ENCODE data around the gene CFAP43.
"Not testable (repeated sequence)": the region's sequence is repeated elsewhere in the genome, so short reads cannot be mapped to it uniquely, and the experiment has no call there.

Gene CFAP43

DNA sequence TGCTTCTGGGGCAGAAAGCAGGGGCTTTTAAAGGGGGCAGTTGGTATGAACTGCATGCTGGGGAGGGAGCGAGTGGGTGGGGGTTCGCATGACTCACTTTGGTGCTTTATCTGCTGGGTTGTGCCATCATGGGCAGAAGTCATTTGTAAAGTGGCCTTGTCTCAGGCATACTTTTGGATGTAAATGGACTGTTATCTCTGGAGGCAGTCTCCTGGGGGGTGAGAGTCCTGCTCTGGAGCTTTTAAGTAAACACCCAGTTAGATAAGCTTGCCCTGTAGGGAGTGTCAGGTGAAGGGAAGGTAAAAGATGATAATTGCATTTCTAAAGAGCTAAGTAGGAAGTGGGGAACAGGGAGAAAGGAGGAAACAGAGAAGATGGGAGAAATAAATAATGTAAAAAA lies 20.9 kb upstream of the CFAP43 start:
- H3K4me3 ChIP-seq = no peak overlapping the region
- DNase-seq (ENCODE audit: low read depth, low spot score) = no peak
- H3K27ac ChIP-seq = no peak overlapping the region
- TF ChIP-seq EZH2 (IDR thresholded peaks at IDR 0.05) (no peak), FOXP2 (optimal IDR thresholded peaks at IDR 0.05; ENCODE audit: control extremely low read depth, extremely low read length, insufficient read depth) (no peak), POLR2AphosphoS5 (IDR thresholded peaks at IDR 0.05; ENCODE audit: borderline replicate concordance, low read depth, low read length) (no peak)
- peaks cover 7% of the 10 kb centered on the region; the same call in 1 of the 2 replicates for H3K36me3 ChIP-seq (ENCODE audit: insufficient read depth, low read length)
- no peaks in the 10 kb centered on the region for H3K9me3 ChIP-seq (ENCODE audit: low read depth, low read length)
- no peak overlapping the region for H3K9ac ChIP-seq (ENCODE audit: insufficient read length)

DNA sequence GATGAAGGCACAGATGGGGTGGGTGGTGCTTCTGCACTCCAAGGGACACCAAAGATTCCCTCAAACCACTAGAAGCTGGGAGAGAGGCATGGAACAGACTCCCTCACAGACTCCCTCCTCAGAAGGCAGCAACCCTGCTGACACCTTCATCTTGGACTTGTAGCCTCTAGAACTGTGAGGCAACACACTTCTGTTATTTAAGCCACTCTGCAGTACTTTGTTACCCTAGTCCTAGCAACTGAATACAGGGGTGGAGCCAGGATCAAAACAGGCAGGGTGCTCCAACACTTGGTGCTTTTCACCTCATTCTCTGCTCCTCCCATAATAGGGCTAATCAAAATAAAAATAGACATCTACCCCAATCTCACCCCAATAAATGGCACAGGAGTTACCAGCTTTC lies 20.2 kb upstream of the CFAP43 start:
- H3K9ac ChIP-seq (ENCODE audit: insufficient read length) = no peak overlapping the region
- H3K4me3 ChIP-seq = no peak overlapping the region
- DNase-seq (ENCODE audit: low read depth, low spot score) = no peak
- no peaks in the 10 kb centered on the region for H3K9me3 ChIP-seq (ENCODE audit: low read depth, low read length)
- TF ChIP-seq FOXP2 (optimal IDR thresholded peaks at IDR 0.05; ENCODE audit: control extremely low read depth, extremely low read length, insufficient read depth) = no peak
- TF ChIP-seq EZH2 (IDR thresholded peaks at IDR 0.05) = no peak
- TF ChIP-seq POLR2AphosphoS5 (IDR thresholded peaks at IDR 0.05; ENCODE audit: borderline replicate concordance, low read depth, low read length) = no peak
- no peak overlapping the region for H3K27ac ChIP-seq
- H3K36me3 ChIP-seq (ENCODE audit: insufficient read depth, low read length) = peaks cover 1% of the 10 kb centered on the region; the same call in 1 of the 2 replicates

GRCh38 chr10:104251443-104251842 lies 19.3 kb upstream of the CFAP43 start:
- Histone ChIP-seq H3K4me3 (no peak overlapping the region), H3K9ac (ENCODE audit: insufficient read length) (no peak overlapping the region), H3K27ac (no peak overlapping the region), H3K36me3 (ENCODE audit: insufficient read depth, low read length) (no peaks in the 10 kb centered on the region), H3K9me3 (ENCODE audit: low read depth, low read length) (no peaks in the 10 kb centered on the region)
- TF ChIP-seq EZH2 (IDR thresholded peaks at IDR 0.05) (no peak), FOXP2 (optimal IDR thresholded peaks at IDR 0.05; ENCODE audit: control extremely low read depth, extremely low read length, insufficient read depth) (no peak), POLR2AphosphoS5 (IDR thresholded peaks at IDR 0.05; ENCODE audit: borderline replicate concordance, low read depth, low read length) (no peak)
- DNase-seq (ENCODE audit: low read depth, low spot score) = no peak

DNA sequence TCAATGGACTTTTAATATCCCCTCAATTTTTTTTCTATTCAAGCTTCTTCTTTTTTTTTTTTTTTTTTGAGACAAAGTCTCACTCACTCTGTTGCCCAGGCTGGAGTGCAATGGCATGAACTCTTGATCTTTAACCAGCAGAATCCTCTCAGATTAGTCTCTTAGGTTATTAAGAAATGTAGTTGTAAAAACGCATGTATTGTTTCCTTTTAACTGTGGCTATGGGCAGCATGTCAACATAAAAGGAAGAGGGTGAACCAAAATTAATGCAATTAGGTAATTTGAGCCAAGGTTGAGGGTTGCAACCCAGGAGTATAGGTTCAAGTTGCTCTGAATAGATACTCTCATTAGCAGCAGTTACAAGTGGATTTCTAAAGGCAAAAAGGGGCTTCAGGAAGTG lies 18.2 kb upstream of the CFAP43 start:
- Histone ChIP-seq H3K9ac (ENCODE audit: insufficient read length) (no peak overlapping the region), H3K36me3 (ENCODE audit: insufficient read depth, low read length) (no peaks in the 10 kb centered on the region), H3K27ac (no peak overlapping the region), H3K9me3 (ENCODE audit: low read depth, low read length) (no peaks in the 10 kb centered on the region), H3K4me3 (no peak overlapping the region)
- DNase-seq (ENCODE audit: low read depth, low spot score) = no peak
- TF ChIP-seq POLR2AphosphoS5 (IDR thresholded peaks at IDR 0.05; ENCODE audit: borderline replicate concordance, low read depth, low read length) (no peak), FOXP2 (optimal IDR thresholded peaks at IDR 0.05; ENCODE audit: control extremely low read depth, extremely low read length, insufficient read depth) (no peak), EZH2 (IDR thresholded peaks at IDR 0.05) (no peak)

DNA sequence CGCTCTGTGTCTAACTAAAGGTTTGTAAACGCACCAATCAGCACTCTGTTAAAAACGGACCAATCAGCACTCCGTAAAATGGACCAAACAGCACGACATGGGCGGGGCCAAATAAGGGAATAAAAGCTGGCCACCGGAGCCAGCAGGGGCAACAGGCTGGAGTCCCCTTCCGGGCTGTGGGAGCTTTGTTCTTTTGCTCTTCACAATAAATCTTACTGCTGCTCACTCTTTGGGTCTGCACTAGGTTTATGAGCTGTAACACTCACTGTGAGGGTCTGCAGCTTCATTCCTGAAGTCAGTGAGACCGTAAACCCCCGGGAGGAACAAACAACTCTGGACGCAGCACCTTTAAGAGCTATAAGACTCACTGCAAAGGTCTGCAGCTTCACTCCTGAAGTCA lies 16.8 kb upstream of the CFAP43 start:
- not testable (repeated sequence) for H3K9me3 ChIP-seq (ENCODE audit: low read depth, low read length); DNase-seq (ENCODE audit: low read depth, low spot score); H3K36me3 ChIP-seq (ENCODE audit: insufficient read depth, low read length); H3K4me3 ChIP-seq; H3K27ac ChIP-seq; H3K9ac ChIP-seq (ENCODE audit: insufficient read length)

DNA sequence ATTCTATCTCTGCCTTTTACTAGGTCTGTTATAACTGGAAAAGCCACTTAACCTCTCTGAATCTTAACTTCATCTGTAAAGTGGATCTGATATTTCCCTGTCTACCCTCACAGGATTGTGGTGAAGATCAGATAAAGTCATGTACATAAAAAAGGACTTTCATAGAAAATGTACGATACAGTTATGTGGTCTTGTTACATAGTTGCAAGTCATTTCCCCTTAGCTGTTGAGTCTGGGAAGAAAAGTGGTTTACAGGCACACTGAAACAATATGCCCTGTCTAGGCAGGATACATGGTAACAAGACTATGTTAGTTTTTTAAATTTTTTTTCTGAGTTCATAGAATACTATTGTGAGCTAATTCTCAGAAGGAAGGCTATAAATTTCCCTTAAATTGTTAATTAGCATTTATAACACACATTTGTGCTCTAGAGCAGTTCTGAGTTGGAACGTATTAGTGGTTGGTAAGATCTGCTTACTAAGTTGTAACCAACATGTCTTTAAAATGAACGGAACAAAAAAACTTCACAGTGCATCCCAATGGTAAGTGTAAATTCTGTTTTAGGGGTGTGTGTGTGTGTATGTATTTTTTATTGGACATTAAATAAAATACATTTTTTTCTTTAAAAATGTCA lies 15.5 kb upstream of the CFAP43 start:
- Histone ChIP-seq H3K9me3 (ENCODE audit: low read depth, low read length) (no peaks in the 10 kb centered on the region), H3K4me3 (no peak overlapping the region), H3K9ac (ENCODE audit: insufficient read length) (no peak overlapping the region), H3K27ac (no peak overlapping the region), H3K36me3 (ENCODE audit: insufficient read depth, low read length) (no peaks in the 10 kb centered on the region)
- DNase-seq (ENCODE audit: low read depth, low spot score) = no peak
- no peak for TF ChIP-seq FOXP2 (optimal IDR thresholded peaks at IDR 0.05; ENCODE audit: control extremely low read depth, extremely low read length, insufficient read depth)
- no peak for TF ChIP-seq POLR2AphosphoS5 (IDR thresholded peaks at IDR 0.05; ENCODE audit: borderline replicate concordance, low read depth, low read length)
- no peak for TF ChIP-seq EZH2 (IDR thresholded peaks at IDR 0.05)

DNA sequence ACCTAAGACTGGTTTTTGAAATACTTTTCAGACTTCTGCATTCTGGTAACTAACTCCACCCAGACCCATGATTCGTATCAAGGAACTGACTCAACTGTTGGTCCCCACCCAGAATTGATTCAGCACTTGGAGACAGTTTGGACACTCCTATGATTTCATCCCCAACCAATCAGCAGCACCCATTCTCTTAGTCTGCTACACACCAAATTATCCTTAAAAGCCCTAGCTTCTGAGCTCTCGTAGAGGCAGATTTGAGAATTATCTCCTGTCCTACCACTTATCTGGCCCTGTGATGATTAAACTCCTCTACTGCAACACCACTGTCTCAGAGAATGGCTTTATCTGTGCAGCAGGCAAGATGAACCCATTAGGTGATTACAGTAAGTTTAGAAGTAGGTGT lies 14.8 kb upstream of the CFAP43 start:
- Histone ChIP-seq H3K36me3 (ENCODE audit: insufficient read depth, low read length) (no peaks in the 10 kb centered on the region), H3K9ac (ENCODE audit: insufficient read length) (no peak overlapping the region), H3K9me3 (ENCODE audit: low read depth, low read length) (no peaks in the 10 kb centered on the region), H3K4me3 (no peak overlapping the region), H3K27ac (no peak overlapping the region)
- no peak for DNase-seq (ENCODE audit: low read depth, low spot score)
- TF ChIP-seq FOXP2 (optimal IDR thresholded peaks at IDR 0.05; ENCODE audit: control extremely low read depth, extremely low read length, insufficient read depth) (no peak), POLR2AphosphoS5 (IDR thresholded peaks at IDR 0.05; ENCODE audit: borderline replicate concordance, low read depth, low read length) (no peak), EZH2 (IDR thresholded peaks at IDR 0.05) (no peak)

DNA sequence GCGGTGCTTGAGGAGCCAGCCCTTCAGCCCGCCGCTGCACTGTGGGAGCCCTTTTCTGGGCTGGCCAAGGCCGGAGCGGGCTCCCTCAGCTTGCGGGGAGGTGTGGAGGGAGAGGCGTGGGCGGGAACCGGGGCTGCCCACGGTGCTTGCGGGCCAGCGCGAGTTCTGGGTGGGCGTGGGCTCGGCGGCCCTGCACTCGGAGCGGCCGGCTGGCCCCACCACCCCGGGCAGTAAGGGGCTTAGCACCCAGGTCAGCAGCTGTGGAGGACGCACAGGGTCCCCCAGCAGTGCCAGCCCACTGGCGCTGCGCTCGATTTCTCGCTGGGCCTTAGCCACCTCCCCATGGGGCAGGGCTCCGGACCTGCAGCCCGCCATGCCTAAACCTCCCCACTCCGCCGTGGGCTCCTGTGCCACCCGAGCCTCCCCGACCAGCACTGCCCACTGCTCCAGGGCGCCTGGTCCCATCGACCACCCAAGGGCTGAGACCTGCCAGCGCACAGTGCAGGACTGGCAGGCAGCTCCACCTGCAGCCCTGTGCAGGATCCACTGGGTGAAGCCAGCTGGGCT lies 13.0 kb upstream of the CFAP43 start:
- Histone ChIP-seq H3K9me3 (ENCODE audit: low read depth, low read length) (no peaks in the 10 kb centered on the region), H3K4me3 (no peak overlapping the region), H3K36me3 (ENCODE audit: insufficient read depth, low read length) (no peaks in the 10 kb centered on the region), H3K27ac (no peak overlapping the region), H3K9ac (ENCODE audit: insufficient read length) (no peak overlapping the region)
- no peak for TF ChIP-seq FOXP2 (optimal IDR thresholded peaks at IDR 0.05; ENCODE audit: control extremely low read depth, extremely low read length, insufficient read depth)
- TF ChIP-seq EZH2 (IDR thresholded peaks at IDR 0.05) = no peak
- no peak for TF ChIP-seq POLR2AphosphoS5 (IDR thresholded peaks at IDR 0.05; ENCODE audit: borderline replicate concordance, low read depth, low read length)
- DNase-seq (ENCODE audit: low read depth, low spot score) = no peak

- TF ChIP-seq EZH2 (IDR thresholded peaks at IDR 0.05) (no peak), FOXP2 (optimal IDR thresholded peaks at IDR 0.05; ENCODE audit: control extremely low read depth, extremely low read length, insufficient read depth) (no peak), POLR2AphosphoS5 (IDR thresholded peaks at IDR 0.05; ENCODE audit: borderline replicate concordance, low read depth, low read length) (no peak)
- no peaks in the 10 kb centered on the region for H3K36me3 ChIP-seq (ENCODE audit: insufficient read depth, low read length)
- no peaks in the 10 kb centered on the region for H3K9me3 ChIP-seq (ENCODE audit: low read depth, low read length)
- no peak overlapping the region for H3K4me3 ChIP-seq
- no peak overlapping the region for H3K9ac ChIP-seq (ENCODE audit: insufficient read length)
- H3K27ac ChIP-seq = no peak overlapping the region
- DNase-seq (ENCODE audit: low read depth, low spot score) = no peak
Observed at GRCh38 chr10:104243512-104243911, 11.3 kb upstream of the CFAP43 start.

DNA sequence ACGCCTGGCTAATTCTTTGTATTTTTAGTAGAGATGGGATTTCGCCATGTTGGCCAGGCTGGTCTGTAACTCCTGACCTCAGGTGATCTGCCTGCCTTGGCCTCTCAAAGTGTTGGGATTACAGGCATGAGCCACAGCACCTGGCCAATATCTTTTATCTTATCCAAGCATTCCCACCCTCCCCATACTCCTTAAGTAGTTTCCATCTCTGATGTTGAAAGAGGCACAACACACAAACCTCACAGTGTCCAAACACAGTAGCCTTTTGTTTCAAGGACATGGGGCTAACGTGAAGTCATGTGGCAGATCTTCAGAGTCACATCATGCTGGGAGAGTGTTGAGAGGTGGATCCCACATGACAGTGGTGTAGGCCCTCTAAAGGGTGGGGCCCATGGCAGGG lies 10.8 kb upstream of the CFAP43 start:
- H3K9ac ChIP-seq (ENCODE audit: insufficient read length); H3K27ac ChIP-seq; H3K9me3 ChIP-seq (ENCODE audit: low read depth, low read length); DNase-seq (ENCODE audit: low read depth, low spot score); H3K36me3 ChIP-seq (ENCODE audit: insufficient read depth, low read length); H3K4me3 ChIP-seq: not testable (repeated sequence)
